ENCODE data around the gene ZBTB7C. TPM values are rescaled to one million over a fixed set of nuclear protein-coding genes. Genes with fewer than 3 reads are reported as not detected.

ZBTB7C gene
- total and polyA plus RNA-seq, 4 donors, result 0.19 to 1.1 (median 0.45) TPM

DNA sequence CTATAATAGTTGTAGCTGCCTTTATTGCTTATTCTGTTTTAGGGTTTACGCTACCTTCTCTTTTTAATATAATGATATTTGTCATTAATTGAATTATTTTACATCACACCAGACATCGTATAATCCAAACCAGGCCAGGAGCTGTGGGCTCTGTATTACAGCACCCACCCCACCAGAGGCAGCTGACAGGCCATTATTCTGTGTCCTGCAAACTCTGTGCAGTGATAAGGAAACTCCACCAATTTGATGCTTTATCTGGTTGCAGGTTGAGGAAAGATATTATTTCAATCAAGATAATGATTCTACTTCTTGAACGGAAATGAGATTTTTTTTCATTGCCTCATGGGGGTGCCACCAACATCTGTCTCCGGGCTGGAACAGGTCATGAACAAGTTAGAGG lies 227.3 kb downstream of the ZBTB7C start:
- Histone ChIP-seq H3K27ac (ENCODE audit: low read depth in 1 of 2, low read length in 2 of 2) (no peak overlapping the region), H3K4me3 (ENCODE audit: low read depth in 1 of 3, low read length in 3 of 3) (no peak overlapping the region), H3K4me1 (ENCODE audit: control insufficient read depth in 4 of 4, insufficient read depth in 4 of 4, low read length in 3 of 4) (peaks cover 0 to 6% (median 2%) of the 10 kb centered on the region in 4 donors), H3K9me3 (ENCODE audit: control insufficient read depth in 4 of 4, low read length in 3 of 4) (no peaks in the 10 kb centered on the region), H3K9ac (ENCODE audit: low read depth in 1 of 2, low read length in 2 of 2) (no peak overlapping the region), H3K27me3 (ENCODE audit: control insufficient read depth in 4 of 4, insufficient read depth in 4 of 4, low read length in 3 of 4) (no peaks in the 10 kb centered on the region), H3K36me3 (ENCODE audit: control insufficient read depth in 4 of 4, insufficient read depth in 3 of 4, low read depth in 1 of 4, low read length in 3 of 4) (no peaks in the 10 kb centered on the region)
- DNase-seq (ENCODE audit: low spot score), result no peak
- 96% methylated on average over 4 of the region's 4 CpGs for WGBS
- no peak for TF ChIP-seq RAD21 (IDR thresholded peaks at IDR 0.05)
- TF ChIP-seq SP1 (IDR thresholded peaks at IDR 0.05), result no peak
- no peak for TF ChIP-seq FOXA2 (IDR thresholded peaks at IDR 0.05)
- no peak for TF ChIP-seq GABPA (IDR thresholded peaks at IDR 0.05 in 1 of 2, conservative IDR thresholded peaks at IDR 0.05 in 1 of 2)
- TF ChIP-seq HNF4A (conservative IDR thresholded peaks at IDR 0.05), result no peak
- TF ChIP-seq TAF1 (conservative IDR thresholded peaks at IDR 0.05), result no peak
- no peak for TF ChIP-seq RXRA (IDR thresholded peaks at IDR 0.05)
- TF ChIP-seq EGR1 (IDR thresholded peaks at IDR 0.05; ENCODE audit: low read depth in 2 of 2), result no peak
- TF ChIP-seq ATF3 (IDR thresholded peaks at IDR 0.05), result no peak
- no peak for TF ChIP-seq YY1 (IDR thresholded peaks at IDR 0.05)
- no peak for TF ChIP-seq NR2F2 (IDR thresholded peaks at IDR 0.05)
- TF ChIP-seq HNF4G (IDR thresholded peaks at IDR 0.05), result no peak
- TF ChIP-seq, protein P1, sequence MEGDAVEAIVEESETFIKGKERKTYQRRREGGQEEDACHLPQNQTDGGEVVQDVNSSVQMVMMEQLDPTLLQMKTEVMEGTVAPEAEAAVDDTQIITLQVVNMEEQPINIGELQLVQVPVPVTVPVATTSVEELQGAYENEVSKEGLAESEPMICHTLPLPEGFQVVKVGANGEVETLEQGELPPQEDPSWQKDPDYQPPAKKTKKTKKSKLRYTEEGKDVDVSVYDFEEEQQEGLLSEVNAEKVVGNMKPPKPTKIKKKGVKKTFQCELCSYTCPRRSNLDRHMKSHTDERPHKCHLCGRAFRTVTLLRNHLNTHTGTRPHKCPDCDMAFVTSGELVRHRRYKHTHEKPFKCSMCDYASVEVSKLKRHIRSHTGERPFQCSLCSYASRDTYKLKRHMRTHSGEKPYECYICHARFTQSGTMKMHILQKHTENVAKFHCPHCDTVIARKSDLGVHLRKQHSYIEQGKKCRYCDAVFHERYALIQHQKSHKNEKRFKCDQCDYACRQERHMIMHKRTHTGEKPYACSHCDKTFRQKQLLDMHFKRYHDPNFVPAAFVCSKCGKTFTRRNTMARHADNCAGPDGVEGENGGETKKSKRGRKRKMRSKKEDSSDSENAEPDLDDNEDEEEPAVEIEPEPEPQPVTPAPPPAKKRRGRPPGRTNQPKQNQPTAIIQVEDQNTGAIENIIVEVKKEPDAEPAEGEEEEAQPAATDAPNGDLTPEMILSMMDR (IDR thresholded peaks at IDR 0.05; ENCODE audit: low read depth, low read length, missing input control), result no peak
- TF ChIP-seq JUND (IDR thresholded peaks at IDR 0.05), result no peak
- no peak for TF ChIP-seq REST (IDR thresholded peaks at IDR 0.05)
- TF ChIP-seq FOXA1 (IDR thresholded peaks at IDR 0.05), result no peak

DNA sequence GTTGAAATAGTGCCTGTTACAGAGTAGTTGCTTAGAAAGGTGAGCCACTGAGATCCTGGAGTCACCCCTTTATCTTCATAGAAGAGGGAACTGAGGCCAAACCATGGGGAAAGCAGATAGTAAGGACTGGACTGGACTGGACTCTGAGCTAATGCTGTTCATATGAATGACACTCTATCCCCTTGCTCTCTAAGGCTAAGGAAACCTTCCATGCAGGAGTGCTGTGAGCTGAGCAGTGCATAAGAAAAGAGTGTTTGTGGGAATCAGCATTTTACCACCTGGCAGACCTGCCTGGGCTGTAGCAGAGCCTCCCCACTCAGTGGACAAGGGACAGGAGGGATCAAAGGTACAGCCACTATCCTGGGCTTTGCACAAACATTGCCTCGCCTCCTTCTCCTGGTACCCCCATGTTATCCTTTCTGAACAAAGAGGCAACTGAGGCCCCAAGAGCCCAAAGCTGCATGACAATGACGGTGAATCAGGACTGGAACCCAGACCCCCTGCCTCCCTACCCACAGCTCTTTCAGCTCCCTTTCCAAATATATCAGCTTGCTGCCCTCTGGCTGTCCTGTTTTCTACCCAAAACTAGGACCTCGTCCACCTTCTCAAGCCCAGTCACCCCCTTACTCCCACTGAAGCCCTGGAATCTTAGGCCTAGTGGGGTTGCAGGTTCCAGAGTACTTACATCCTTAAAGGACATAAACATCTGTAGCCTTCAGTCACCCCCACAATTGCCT lies 227.9 kb downstream of the ZBTB7C start:
- Histone ChIP-seq H3K36me3 (ENCODE audit: control insufficient read depth in 4 of 4, insufficient read depth in 3 of 4, low read depth in 1 of 4, low read length in 3 of 4) (no peaks in the 10 kb centered on the region), H3K27me3 (ENCODE audit: control insufficient read depth in 4 of 4, insufficient read depth in 4 of 4, low read length in 3 of 4) (no peaks in the 10 kb centered on the region), H3K27ac (ENCODE audit: low read depth in 1 of 2, low read length in 2 of 2) (no peak overlapping the region), H3K4me3 (ENCODE audit: low read depth in 1 of 3, low read length in 3 of 3) (no peak overlapping the region), H3K9ac (ENCODE audit: low read depth in 1 of 2, low read length in 2 of 2) (no peak overlapping the region), H3K4me1 (ENCODE audit: control insufficient read depth in 4 of 4, insufficient read depth in 4 of 4, low read length in 3 of 4) (peaks cover 0 to 6% (median 2%) of the 10 kb centered on the region in 4 donors), H3K9me3 (ENCODE audit: control insufficient read depth in 4 of 4, low read length in 3 of 4) (no peaks in the 10 kb centered on the region)
- no peak for DNase-seq (ENCODE audit: low spot score)
- no peak for TF ChIP-seq REST (IDR thresholded peaks at IDR 0.05)
- 92% methylated on average over 3 of the region's 3 CpGs for WGBS

Data from liver (tissue), 9 donors.